CD14-positive monocyte (primary cell): Measurements from ENCODE around the gene PARD6G. TPM values are rescaled to one million over a fixed set of nuclear protein-coding genes. Genes with fewer than 3 reads are reported as not detected.
A peak's percentile ranks its signal among the peaks of the same experiment; 100 is the strongest.

Experiments used
- DNase-seq, 3 donors: peaks; one replicate each; pipeline ENCODE4 v3.0.0-alpha.2; 2011 to 2022
- H2AFZ ChIP-seq: 2 replicates; pipeline ENCODE4 v1.6.0; 2012; ENCODE audit warnings: mild to moderate bottlenecking, low read depth, low read length, inconsistent platforms; ENCODE audit not compliant: insufficient read depth, poor library complexity, severe bottlenecking
- H3K27ac ChIP-seq, 2 donors: 1 replicate in 1 of 2; 2 replicates in 1 of 2; pipeline ENCODE4 v1.5.1; 2012 to 2013; ENCODE audit warnings: low read length in 2 of 2, control low read depth in 1 of 2, inconsistent platforms in 1 of 2, low read depth in 1 of 2, mild to moderate bottlenecking in 1 of 2
- H3K27me3 ChIP-seq, 2 donors: one replicate each; pipeline versions ENCODE4 v1.6.0 to v1.6.1; 2011 to 2013; ENCODE audit warnings: low read length in 2 of 2; ENCODE audit not compliant: control insufficient read depth in 2 of 2, insufficient read depth in 2 of 2
- H3K36me3 ChIP-seq, 2 donors: replicated peaks in 1 of 2; 1 replicate in 1 of 2; 2 replicates in 1 of 2; pipeline versions ENCODE4 v1.5.1 to v1.6.1; 2012 to 2013; ENCODE audit warnings: low read length in 2 of 2, control low read depth in 1 of 2, inconsistent platforms in 1 of 2, mild to moderate bottlenecking in 1 of 2; ENCODE audit not compliant: insufficient read depth in 2 of 2, control insufficient read depth in 1 of 2
- H3K4me1 ChIP-seq, 2 donors: 1 replicate in 1 of 2; 2 replicates in 1 of 2; pipeline versions ENCODE4 v1.5.1 to v1.6.1; 2012 to 2013; ENCODE audit warnings: low read length in 2 of 2, control low read depth in 1 of 2, inconsistent platforms in 1 of 2, mild to moderate bottlenecking in 1 of 2, moderate library complexity in 1 of 2; ENCODE audit not compliant: insufficient read depth in 2 of 2, control insufficient read depth in 1 of 2
- H3K4me2 ChIP-seq: replicated peaks from 2 replicates; pipeline ENCODE3; 2012; ENCODE audit warnings: low read length, moderate library complexity, mild to moderate bottlenecking; ENCODE audit not compliant: poor library complexity, severe bottlenecking; ENCODE audit errors: extremely low read depth
- H3K4me3 ChIP-seq, 3 experiments: fragments of 200-600 bp in 1 of 3; sonication (generic) in 1 of 3; replicated peaks in 1 of 3; 1 replicate in 2 of 3; 2 replicates in 1 of 3; pipeline ENCODE4 v1.5.1; 2011 to 2013; ENCODE audit warnings: low read length in 3 of 3, mild to moderate bottlenecking in 3 of 3, control low read depth in 2 of 3, low read depth in 2 of 3, inconsistent platforms in 1 of 3, moderate library complexity in 1 of 3
- H3K79me2 ChIP-seq: 2 replicates; pipeline ENCODE4 v1.6.0; 2012; ENCODE audit warnings: mild to moderate bottlenecking, control low read depth, inconsistent platforms, low read length, moderate library complexity; ENCODE audit not compliant: insufficient read depth
- H3K9ac ChIP-seq: 2 replicates; pipeline ENCODE4 v1.6.0; 2017; ENCODE audit warnings: low read length, mild to moderate bottlenecking; ENCODE audit not compliant: insufficient read depth, poor library complexity, severe bottlenecking
- H3K9me3 ChIP-seq, 2 donors: replicated peaks in 1 of 2; 1 replicate in 1 of 2; 2 replicates in 1 of 2; pipeline versions ENCODE4 v1.5.1 to v1.6.1; 2012 to 2013; ENCODE audit warnings: low read length in 2 of 2, control low read depth in 1 of 2; ENCODE audit not compliant: control insufficient read depth in 1 of 2, insufficient read depth in 1 of 2
- H4K20me1 ChIP-seq: 2 replicates; pipeline ENCODE4 v1.6.0; 2012; ENCODE audit warnings: mild to moderate bottlenecking, low read length, control low read depth, moderate library complexity; ENCODE audit not compliant: insufficient read depth
- H3K27ac Mint-ChIP-seq, 7 donors: one replicate each; pipeline ENCODE4 v1.8.0; 2020; ENCODE audit warnings: mild to moderate bottlenecking in 7 of 7, mixed read lengths in 7 of 7, moderate library complexity in 6 of 7, inconsistent platforms in 2 of 7
- H3K27me3 Mint-ChIP-seq, 3 donors: one replicate each; pipeline ENCODE4 v1.8.0; 2021 to 2022; ENCODE audit warnings: low read depth in 3 of 3, mild to moderate bottlenecking in 3 of 3, mixed read lengths in 3 of 3, moderate library complexity in 3 of 3, inconsistent platforms in 1 of 3
- H3K36me3 Mint-ChIP-seq, 2 donors: one replicate each; pipeline ENCODE4 v1.8.0; 2020; ENCODE audit warnings: mixed read lengths in 2 of 2, inconsistent platforms in 1 of 2, mild to moderate bottlenecking in 1 of 2
- H3K4me1 Mint-ChIP-seq: one replicate; pipeline ENCODE4 v1.8.0; 2020; ENCODE audit warnings: mild to moderate bottlenecking, mixed read lengths
- H3K4me3 Mint-ChIP-seq, 2 donors: one replicate each; pipeline ENCODE4 v1.8.0; 2020; ENCODE audit warnings: mild to moderate bottlenecking in 2 of 2, mixed read lengths in 2 of 2, moderate library complexity in 1 of 2
- H3K9me3 Mint-ChIP-seq, 7 donors: one replicate each; pipeline ENCODE4 v1.8.0; 2020 to 2022; ENCODE audit warnings: mixed read lengths in 7 of 7, mild to moderate bottlenecking in 6 of 7, moderate library complexity in 6 of 7, inconsistent platforms in 2 of 7
- CTCF ChIP-seq: fragments of 200-600 bp; IDR thresholded peaks from one replicate; pipeline ENCODE4 v1.8.0; 2022; ENCODE audit warnings: antibody characterized with exemption, mild to moderate bottlenecking
- WGBS: methylation state at CpG from one replicate; pipeline ENCODE4 v1.1.5; 2013; ENCODE audit warnings: missing lambda C conversion rate; ENCODE audit not compliant: insufficient coverage; 5-methylcytosine and 5-hydroxymethylcytosine counted together
- intact Hi-C, 2 donors: fragments of 100-400 bp; cut with micrococcal nuclease; formaldehyde crosslinking; loops; one replicate each; pipeline versions ENCODE4 v1.15.0 to v1.15.1; 2023
- polyA plus RNA-seq, 3 donors: library from polyadenylated mRNA; depleted of rRNA in 1 of 3; unstranded in 2 of 3; stranded (reverse) in 1 of 3; fragments of 300-500 nt in 2 of 3; fragments of >200 nt in 1 of 3; fragmentation: Illumina TruSeq in 2 of 3; gene quantifications; 1 replicate in 2 of 3; 2 replicates in 1 of 3; pipeline ENCODE4 v1.2.3, GENCODE V29; 2012 to 2021

PARD6G gene
- polyA plus RNA-seq, 3 donors = not detected

- Histone ChIP-seq H3K4me1 (no peaks in the 10 kb centered on the region), H3K4me3 (no peak overlapping the region), H4K20me1 (no peaks in the 10 kb centered on the region), H3K36me3 (no peaks in the 10 kb centered on the region), H3K9me3 (no peaks in the 10 kb centered on the region), H3K27ac (no peak overlapping the region), H3K9ac (no peak overlapping the region), H3K79me2 (no peaks in the 10 kb centered on the region), H3K4me2 (no peak overlapping the region), H3K27me3 (peaks cover 0 to 7% of the 10 kb centered on the region in 2 donors), H2AFZ (no peak overlapping the region)
- Mint-ChIP-seq H3K4me1 (peaks cover 7% of the 10 kb centered on the region), H3K9me3 (peaks cover 0 to 4% (median 0%) of the 10 kb centered on the region in 7 donors), H3K36me3 (no peaks in the 10 kb centered on the region), H3K4me3 (no peak overlapping the region), H3K27me3 (peaks cover 16 to 34% (median 20%) of the 10 kb centered on the region in 3 donors), H3K27ac (no peak overlapping the region)
- no peak for DNase-seq
- intact Hi-C loops = no loop called here
- TF ChIP-seq CTCF = no peak
- WGBS = 71% methylated on average over 1 of the region's 4 CpGs
These were observed 75.3 kb downstream of the PARD6G start for GRCh38 chr18:80172056-80172455.

- Mint-ChIP-seq H3K4me1 (peaks cover 7% of the 10 kb centered on the region), H3K36me3 (no peaks in the 10 kb centered on the region), H3K4me3 (peak overlapping the region in 1 of 2 donors; percentile 56), H3K27me3 (peaks cover 16 to 33% (median 20%) of the 10 kb centered on the region in 3 donors), H3K9me3 (peaks cover 0 to 4% (median 3%) of the 10 kb centered on the region in 7 donors), H3K27ac (no peak overlapping the region)
- no peak overlapping the region for H3K9ac ChIP-seq
- no peaks in the 10 kb centered on the region for H4K20me1 ChIP-seq
- H3K4me2 ChIP-seq = peak overlapping the region; percentile 39
- peak in 1 of 3 donors; percentile 18 for DNase-seq
- intact Hi-C loops = no loop called here
- no peaks in the 10 kb centered on the region for H3K79me2 ChIP-seq
- H3K27ac ChIP-seq = no peak overlapping the region
- peaks cover 0 to 7% of the 10 kb centered on the region in 2 donors for H3K27me3 ChIP-seq
- no peaks in the 10 kb centered on the region for H3K9me3 ChIP-seq
- no peaks in the 10 kb centered on the region for H3K4me1 ChIP-seq
- H2AFZ ChIP-seq = no peak overlapping the region
- WGBS = 27% methylated on average over 13 of the region's 23 CpGs
- peak; percentile 93 for TF ChIP-seq CTCF
- peak overlapping the region in 1 of 3 experiments; percentile 17 for H3K4me3 ChIP-seq
- H3K36me3 ChIP-seq = no peaks in the 10 kb centered on the region
These were observed 76.1 kb downstream of the PARD6G start for GRCh38 chr18:80171054-80171872.
